ENCODE data around the gene NPW.

GRCh38 chr16:2057438-2057837, 37.9 kb downstream of the NPW start:
- TF ChIP-seq POLR2A (IDR thresholded peaks at IDR 0.05; ENCODE audit: low read depth, low read length) = no peak
- TF ChIP-seq TAF1 (IDR thresholded peaks at IDR 0.05; ENCODE audit: borderline replicate concordance, low read depth, low read length) = no peak
